Camera-type eye (tissue), 1 donor: ENCODE results near the gene TLE1. TPM values are rescaled to one million over a fixed set of nuclear protein-coding genes. Genes with fewer than 3 reads are reported as not detected.

Experiments
- total RNA-seq: library from RNA; depleted of rRNA; stranded (reverse); fragments of >200 nt; gene quantifications from one replicate; pipeline ENCODE4 v1.2.3, GENCODE V29; 2014

Gene TLE1
- 54.0 TPM for total RNA-seq

DNA sequence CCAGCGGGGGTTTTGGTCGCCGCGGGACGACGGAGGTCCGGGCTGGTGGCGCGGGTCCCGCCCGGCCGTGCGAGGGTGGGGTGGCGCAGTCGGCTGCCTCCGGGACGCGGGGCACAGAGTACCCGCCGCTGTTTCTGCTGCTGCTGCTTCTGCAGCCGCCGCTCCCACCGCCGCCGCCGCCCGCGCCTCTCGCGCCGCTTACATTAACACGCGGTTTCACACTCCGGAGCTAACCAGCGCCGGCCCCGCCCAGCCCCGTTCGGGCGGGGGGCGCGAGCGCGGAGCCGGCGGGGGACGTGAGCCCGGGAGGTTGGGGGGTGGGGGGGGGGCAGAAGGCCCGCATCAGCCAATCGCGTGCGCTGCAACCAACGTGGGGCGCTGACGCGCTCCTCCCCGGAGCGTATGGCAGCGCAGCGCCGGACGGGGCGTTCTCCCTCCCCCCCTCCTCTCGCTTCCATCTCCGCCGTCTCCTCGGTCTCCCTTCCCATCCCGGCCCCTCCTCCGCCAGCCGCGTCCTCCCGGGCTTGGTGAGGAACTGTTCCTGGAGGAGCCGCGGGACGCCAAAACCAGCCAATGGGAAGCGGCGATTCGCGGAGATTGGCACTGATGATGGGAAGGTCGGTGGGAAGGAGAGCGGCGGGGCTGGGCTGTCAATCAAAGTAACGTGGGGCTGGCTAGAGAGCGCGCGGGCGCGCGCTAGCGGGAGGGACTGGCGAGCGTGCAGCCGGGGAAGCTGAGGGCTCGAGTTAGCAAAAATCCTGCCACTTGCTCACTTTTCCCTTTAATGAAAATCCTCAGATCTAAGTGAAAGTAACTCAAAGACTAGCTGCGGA is at the start of gene TLE1:
Gene TLE1 (minus strand): TSS at position 205 of the 833 bp plus-strand sequence. CDS start 1,307 bp downstream, outside the sequence.

Other genes starting within 250 kb of the TLE1 start
- not detected for gene SPATA31D4, start 238.9 kb upstream of the TLE1 start, total RNA-seq